HG03135 (cell line): ENCODE results near the gene NDUFAB1.
"Not testable (repeated sequence)": the region's sequence is repeated elsewhere in the genome, so short reads cannot be mapped to it uniquely, and the experiment has no call there.

Experiments used
- ATAC-seq: cut with Tn5 transposase; IDR thresholded peaks from one replicate; pipeline ENCODE4 v1.9.1; 2021; ENCODE audit warnings: mild to moderate bottlenecking, moderate library complexity; ENCODE audit not compliant: unreplicated experiment

Gene NDUFAB1

GRCh38 chr16:23584186-23585076, 11.7 kb downstream of the NDUFAB1 start:
- no peak for ATAC-seq

DNA sequence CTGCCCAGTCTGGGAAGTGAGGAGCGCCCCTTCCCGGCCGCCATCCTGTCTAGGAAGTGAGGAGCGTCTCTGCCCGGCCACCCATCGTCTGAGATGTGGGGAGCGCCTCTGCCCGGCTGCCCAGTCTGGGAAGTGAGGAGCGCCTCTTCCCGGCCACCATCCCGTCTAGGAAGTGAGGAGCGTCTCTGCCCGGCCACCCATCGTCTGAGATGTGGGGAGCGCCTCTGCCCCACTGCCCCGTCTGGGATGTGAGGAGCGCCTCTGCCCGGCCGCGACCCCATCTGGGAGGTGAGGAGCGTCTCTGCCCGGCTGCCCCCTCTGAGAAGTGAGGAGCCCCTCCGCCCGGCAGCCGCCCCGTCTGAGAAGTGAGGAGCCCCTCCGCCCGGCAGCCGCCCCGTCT, 12.8 kb downstream of the NDUFAB1 start:
- ATAC-seq = not testable (repeated sequence)

DNA sequence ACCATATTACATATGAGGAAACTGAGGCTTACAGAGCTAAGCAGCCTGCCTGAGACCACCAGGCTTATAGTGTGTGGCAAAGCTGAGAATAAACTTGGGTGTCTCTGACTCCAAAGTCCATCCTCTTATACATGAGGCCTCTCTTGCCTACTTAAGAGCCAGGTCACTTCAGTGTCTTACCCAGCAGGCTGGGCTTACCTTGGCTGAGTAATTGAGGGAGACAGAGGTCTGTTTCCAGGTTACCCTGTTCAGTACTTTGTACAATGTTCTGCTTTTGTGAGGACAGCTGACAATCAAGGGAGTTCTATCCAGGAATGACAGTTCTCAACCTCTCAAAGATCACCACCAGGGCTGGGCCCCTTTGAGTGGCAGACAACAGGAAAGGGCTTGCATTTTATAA, 14.4 kb downstream of the NDUFAB1 start:
- no peak for ATAC-seq

DNA sequence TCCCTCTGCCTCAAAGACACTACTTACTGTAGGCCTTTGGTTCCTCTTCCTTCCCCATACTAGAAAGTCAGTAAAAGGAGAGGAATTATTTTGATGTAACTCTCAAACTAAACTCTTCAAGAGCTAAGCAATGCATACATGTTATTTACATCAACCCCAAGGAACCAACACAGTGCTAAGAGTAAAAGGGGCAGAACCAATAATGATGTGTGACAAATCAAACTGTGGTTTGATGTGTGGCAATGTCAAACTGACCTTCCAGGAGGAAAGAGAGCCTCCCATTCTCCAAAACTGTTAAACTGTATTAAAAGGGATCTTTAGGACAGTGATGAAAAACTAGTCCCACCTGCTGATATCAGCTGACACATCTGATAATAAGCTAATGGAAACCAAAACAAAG, 15.7 kb downstream of the NDUFAB1 start:
- no peak for ATAC-seq

DNA sequence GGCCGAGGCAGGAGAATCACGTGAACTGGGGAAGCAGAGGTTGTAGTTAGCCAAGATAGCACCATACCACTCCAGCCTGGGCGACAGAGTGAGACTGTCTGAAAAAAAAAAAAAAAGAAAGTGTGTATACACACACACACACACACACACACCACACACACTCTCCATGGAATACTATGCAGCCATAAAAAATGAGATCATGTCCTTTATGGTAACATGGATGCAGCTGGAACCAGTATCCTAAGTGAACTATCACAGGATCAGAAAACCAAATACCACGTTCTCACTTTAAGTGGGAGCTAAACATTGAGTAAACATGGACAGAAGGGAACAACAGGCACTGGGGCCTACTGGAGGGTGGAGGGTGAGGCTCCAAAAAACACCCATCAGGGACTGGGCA, 16.7 kb downstream of the NDUFAB1 start:
- ATAC-seq = no peak

DNA sequence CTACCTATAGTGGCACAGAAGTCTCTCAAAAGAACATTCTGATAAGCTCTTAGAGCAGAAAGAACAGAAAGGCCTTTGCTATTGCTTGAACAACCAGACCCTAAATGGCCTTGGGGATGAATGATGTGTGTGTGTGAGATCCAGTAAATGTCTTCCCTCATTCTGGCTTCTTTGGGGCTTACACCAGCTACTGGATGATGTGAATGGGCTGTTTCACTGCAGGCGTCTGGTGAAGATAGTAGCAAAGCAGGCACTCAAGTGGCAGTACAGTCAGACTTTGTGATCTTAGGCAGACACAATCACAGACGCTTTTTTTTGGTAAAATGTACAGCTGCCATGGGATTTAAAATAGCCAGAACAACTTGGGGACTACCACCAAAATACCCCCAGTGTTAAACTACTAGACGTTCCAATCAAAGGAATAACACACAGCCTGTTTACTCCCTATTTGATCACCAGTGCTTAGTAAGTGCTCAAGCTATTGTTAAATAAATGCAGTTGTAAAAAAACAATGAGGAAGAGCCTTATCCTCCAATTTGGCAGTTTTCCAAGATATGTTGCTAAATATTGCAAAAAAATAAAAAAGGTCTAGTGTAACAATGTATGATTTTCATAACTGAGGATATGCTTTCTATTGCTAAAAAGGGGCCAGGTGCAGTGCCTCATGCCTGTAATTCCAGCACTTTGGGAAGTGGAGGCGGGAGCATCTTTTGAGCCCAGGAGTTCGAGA, 17.9 kb downstream of the NDUFAB1 start:
- ATAC-seq = no peak

- ATAC-seq = no peak
Observed at GRCh38 chr16:23577493-23577892, 18.6 kb downstream of the NDUFAB1 start.

DNA sequence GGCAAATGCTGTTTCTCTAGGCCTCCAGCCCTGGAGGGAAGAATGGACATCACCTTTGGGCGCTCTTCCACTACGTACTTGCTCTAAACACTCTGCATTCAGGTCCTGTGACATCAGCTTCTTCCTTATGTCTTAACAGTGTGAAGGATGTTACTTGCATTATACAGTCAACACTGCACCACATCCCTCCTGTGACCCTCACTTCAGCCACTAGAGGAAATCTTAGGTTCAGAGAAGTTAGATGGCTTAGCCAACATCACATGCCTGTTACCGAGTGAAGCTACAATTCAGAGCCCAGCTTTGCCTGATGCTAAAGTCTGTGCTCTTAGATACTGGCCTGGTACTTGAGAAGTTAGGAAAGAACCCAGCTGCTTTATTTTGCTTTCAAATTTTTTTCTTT, 20.3 kb downstream of the NDUFAB1 start:
- no peak for ATAC-seq

DNA sequence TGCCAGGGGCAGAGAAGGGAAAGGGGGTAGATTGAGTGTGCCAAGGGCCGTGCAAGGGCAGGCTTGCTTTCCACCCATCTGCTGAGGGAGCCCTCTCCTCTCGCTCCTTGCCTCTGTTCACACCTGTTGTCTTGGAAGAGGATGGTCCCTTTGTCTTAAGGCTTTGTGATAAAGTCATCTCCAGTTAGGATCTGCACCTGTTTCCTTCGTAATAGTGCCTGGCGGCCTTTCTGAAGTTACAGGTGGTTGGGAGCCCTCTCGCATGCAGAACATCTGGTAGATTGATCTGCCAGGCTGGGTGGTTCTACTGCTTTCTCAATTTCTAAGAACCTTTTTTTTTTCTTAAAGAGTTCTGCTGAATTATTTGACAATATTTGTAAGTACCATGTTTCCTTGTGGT, 22.3 kb downstream of the NDUFAB1 start:
- no peak for ATAC-seq

- ATAC-seq = no peak
Observed at GRCh38 chr16:23572394-23572793, 23.7 kb downstream of the NDUFAB1 start.

DNA sequence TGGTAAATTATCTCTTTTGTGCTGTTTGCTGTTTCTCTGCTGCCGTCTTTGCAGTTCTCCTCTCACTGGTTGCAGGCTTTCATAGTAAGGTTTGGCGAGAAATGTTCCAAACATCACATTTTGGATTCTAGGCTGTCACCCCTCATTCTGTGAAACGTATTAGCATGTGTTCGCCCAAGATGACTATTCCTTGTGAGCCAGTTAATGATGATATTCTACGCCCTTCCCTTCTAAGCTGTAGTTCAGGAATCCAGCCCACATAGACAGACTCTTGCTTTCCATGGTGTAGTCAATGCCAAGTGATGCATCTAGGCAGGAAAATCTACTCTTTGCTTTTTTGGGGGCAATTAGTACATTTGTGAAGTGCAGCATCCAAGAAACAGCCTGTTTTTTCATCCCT, 24.2 kb downstream of the NDUFAB1 start:
- no peak for ATAC-seq

GRCh38 chr16:23570992-23571632, 25.0 kb downstream of the NDUFAB1 start:
- no peak for ATAC-seq

DNA sequence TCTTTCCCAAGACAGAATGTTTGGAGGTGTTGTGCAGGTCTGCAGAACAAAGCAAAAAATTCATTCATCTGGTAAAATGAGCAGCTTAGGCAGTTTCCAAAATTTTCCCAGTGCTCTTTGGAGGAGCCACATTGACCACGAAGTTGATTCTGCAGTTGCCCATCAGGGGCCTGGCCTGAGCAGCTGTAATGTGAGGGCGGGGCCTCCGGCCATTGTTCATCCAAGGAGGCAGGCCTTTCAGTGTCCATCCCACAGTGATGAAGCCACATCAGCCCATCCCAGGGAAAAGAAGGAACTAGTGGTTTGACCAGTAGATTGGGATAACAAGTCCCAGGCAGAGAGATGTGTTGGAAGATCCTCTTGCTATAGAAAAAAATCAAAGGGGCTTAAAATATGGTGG, 28.5 kb downstream of the NDUFAB1 start:
- no peak for ATAC-seq

DNA sequence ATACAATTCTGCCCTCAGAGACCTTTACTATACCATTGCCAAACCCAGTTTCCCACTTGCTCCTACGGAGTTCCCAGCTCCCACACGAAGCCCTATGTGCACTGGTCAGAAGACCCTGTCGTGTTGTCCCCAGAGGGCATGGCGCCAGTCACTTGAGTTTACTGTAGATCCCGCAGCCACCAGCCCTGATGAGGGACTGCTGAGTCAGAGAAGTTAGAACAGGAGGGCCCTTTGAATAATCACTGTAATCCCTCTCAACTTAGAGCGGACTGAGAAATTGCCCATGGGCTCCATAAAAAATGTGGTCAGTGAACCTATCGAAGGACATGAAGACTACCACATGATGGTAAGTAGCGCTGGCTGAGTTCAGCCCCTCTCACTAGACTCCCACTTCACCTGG, 29.4 kb downstream of the NDUFAB1 start:
- ATAC-seq = no peak

DNA sequence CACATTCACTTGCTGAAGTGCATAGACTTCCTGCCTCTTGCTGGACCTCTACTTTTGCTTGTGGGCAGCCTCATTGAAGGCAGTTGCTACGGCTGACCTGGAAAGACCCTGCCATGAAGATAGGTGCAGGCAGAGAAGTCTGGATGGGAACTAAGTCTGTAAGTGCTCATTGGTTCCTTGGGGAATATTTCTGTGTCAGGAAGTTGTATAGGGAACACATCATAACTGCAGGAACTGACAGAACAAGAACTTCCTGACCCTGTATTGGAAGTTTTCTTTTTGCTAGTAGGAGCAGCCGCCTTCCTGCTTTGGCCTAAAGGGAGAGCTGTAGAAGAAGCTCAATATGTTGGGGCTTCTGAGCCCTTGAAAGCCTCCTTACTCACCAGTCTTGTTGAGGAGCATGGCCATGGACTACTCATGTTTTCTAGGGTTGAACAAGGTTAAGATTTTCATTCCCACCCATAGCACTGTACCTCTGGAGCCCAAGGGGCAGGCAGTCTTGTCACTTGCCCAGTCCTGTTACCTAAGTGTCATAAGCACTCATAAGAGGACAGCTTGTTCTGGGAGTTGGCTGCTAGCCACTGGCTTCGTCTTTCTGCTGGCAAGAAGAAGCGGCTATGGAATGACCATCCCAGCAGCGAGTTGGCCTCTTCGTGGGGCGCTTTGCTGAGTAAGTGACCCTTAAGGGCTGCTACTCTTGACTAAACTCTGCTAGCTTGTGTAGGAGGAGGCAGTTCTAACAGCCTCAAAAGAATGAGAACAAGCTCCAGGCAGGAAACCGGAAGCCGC, 31.3 kb downstream of the NDUFAB1 start:
- ATAC-seq = no peak

GRCh38 chr16:23563186-23563585, 32.9 kb downstream of the NDUFAB1 start:
- ATAC-seq = no peak

DNA sequence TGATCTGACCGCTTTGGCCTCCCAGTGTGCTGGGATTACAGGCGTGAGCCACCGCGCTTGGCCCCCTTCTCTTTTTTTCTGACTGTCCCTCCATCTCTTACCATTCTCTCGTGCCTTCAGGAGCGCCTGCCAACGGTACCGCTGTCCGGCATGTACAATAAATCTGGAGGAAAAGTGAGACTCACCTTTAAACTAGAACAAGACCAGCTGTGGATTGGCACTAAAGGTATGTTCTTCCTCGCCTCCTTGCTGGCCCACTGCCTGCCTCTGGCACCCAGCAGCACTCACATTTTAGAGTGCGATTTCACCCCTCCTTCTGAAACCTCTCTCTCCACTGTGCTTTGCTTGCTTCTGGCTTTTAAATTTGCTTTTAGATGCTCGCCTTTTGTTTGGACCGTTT, 33.6 kb downstream of the NDUFAB1 start:
- ATAC-seq = no peak

- ATAC-seq = no peak
Observed at GRCh38 chr16:23561586-23561985, 34.5 kb downstream of the NDUFAB1 start.

GRCh38 chr16:23557779-23558702, 38.1 kb downstream of the NDUFAB1 start:
- ATAC-seq = peak; percentile 4
